ENCODE results near the gene GALC.
A peak's percentile ranks its signal among the peaks of the same experiment; 100 is the strongest.

The GALC gene

DNA sequence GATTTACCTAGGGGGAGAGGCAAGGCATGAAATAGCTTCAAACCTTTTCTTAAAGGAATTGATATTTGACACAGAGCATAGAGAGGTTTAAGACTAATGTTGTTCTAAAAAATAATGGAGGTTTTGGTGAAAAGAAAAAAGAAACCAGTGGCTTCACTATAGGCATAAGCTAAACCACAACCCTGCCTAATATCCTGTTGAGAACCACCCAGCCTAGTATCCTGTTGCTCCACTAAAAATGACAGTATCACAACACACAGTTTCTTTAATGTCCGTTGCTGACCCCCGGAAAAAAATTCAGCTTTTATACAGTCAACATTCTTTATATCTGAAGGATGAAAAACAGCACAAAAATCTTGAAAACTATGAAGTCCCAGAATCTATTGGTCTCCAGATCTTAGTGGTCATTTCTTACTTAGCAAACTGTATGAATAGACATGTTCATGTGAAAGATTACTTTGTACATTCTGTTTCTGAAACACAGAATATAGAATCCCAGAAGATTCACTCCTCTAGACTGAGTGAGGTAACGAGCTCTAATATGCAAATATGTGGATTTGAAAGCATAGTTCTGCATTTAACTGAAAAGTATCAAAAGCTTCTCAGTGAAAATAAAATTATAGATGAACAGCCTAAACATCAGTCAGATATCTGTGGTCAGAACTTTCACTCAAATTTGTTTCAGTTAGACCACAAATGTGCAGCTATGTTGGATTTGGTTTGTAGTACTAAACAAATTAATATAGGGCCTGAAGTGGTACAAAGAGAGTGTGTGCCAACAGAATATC, 40.5 kb downstream of the GALC start:
- no peak for DNase-seq

GRCh38 chr14:87944987-87945604, 47.9 kb downstream of the GALC start:
- no peak for DNase-seq

DNA sequence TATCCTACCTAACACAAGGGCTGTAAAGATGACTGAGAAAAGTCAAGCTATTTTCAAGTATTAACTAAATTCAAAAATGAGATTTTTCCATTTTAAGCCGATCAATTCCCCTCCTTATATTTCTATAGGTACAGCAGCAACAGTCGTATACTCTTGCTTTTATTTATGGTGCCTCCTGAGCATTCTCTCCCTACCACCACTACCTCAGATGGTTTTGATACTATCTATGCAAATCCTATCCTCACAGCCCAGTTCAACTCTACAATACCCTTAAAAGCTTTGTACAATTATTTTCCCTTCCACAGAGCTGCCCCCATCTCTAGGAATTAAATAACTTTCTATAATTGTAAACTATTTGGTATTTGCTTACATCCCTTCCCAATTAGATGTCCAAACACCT, 52.1 kb downstream of the GALC start:
- DNase-seq, result no peak

- DNase-seq, result no peak
Observed at GRCh38 chr14:87940382-87940781, 52.6 kb downstream of the GALC start.

GRCh38 chr14:87935886-87936285, 57.1 kb downstream of the GALC start:
- no peak for DNase-seq

DNA sequence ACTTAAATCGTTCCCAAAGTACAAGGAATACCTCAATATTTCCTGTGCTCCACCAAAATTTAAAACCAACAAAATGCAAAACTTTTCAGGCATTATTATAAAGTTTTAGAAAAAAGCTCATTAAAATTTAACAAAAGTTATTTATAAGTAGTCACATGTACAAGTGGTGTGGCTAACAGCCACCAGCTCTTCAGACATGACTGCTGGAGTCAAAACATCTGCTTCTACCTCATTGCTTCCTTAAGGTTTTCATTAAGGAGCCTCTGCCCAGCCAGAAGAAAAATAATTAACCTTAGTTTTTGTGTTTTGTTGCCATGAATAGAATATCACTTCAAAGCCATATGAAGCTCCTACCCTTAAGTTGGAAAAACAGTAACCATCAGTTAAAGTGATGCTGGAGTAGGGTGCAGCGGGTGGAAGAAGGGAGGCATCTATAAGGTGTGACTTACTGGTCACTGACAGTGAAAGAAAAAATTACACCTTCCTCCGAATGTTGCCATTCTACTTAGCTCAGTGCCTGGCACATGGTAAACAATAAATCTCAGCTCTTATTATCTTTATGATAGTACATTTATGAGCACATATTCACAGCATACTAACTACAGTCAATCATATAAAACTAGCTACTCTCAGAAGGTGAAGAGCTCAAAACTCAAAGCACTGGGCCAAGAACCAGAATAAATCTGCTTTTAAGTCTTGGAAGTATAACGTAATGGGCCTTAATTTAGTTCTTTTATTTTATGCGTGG, 57.7 kb downstream of the GALC start:
- no peak for DNase-seq

- DNase-seq, result no peak
Observed at GRCh38 chr14:87934185-87934584, 58.8 kb downstream of the GALC start.

GRCh38 chr14:87916886-87917275, 76.1 kb downstream of the GALC start:
- no peak for DNase-seq

- no peak for DNase-seq
Observed at GRCh38 chr14:87916103-87916885, 76.7 kb downstream of the GALC start.

DNA sequence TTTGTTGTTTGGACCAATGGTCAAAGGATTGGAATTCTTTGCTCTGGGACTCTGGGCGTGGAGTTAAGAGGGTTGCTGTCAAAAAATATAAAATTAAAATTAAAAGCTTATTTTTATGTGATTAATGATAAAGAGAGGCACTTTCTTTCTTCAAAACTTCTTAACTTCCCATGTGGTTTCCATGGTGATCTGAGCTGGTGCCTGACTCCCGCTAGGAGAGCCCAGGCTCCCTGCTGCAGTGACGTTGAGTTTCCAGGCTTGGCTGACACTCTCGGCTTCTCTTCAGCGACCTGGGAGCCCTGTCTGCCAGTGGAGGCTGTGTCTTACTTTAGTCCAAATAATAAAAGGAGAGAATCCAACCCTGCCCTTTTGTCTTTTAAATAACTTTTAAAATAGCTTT, 84.4 kb downstream of the GALC start:
- DNase-seq, result peak; percentile 71

DNA sequence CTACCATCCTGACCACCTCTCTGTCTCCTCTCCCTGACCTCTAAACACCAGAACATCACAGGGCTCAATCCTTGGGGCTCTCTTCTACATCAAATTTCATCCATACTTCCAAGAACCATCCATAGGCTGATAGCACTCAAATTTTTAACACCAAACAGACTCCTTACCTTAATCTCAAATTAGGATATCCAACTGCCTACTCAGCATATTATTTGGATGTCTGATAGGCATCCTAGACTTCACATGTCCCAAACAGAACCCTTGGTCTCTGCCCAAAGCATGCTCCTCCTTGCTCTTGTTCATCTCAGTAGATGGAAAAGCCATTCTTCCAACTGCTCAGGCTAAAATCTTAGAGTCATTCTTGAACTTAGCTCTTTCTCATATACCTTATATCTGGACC, 91.3 kb downstream of the GALC start:
- no peak for DNase-seq

DNA sequence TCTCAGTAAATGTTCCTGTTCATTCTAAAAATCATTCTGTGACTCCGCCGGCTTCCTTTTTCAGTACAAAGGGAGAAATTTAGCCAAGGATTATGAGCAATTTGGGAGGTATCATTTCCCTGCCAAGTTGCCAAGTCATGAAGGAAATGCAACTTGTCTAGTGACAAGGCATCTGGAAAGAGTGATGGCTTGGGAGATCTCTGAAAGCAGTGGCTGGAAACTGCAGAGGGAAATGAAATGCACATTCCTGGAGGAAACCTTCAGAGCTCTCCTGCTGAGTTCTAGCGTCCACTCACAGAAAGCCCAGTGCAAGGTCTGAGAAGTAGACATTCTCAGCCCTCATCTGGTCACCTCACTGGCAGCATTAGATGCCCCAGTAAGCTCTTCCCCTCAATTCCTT, 91.7 kb downstream of the GALC start:
- no peak for DNase-seq

GRCh38 chr14:87899228-87899627, 93.8 kb downstream of the GALC start:
- DNase-seq, result no peak

- DNase-seq, result no peak
Observed at GRCh38 chr14:87898301-87898700, 94.7 kb downstream of the GALC start.

GRCh38 chr14:87896393-87897380, 96.3 kb downstream of the GALC start:
- DNase-seq, result no peak

DNA sequence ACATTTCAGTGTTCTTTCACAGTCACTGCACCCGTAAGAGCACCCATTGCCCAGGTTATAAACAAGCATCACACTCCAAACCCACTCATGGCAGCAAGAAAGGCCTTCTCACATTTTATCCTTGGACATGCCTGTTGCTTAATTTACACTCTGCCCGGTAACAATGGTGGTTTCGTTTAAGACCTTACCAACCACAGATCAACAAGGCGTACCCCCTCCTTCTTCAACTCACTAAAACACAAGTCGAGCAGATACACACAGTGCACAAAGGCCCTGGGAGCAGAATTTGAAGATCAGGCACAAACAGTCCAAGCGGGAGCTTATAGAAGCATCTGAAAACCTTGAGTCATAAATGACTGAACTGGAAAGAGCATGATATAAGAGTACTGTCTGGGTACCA, 98.1 kb downstream of the GALC start:
- no peak for DNase-seq

DNA sequence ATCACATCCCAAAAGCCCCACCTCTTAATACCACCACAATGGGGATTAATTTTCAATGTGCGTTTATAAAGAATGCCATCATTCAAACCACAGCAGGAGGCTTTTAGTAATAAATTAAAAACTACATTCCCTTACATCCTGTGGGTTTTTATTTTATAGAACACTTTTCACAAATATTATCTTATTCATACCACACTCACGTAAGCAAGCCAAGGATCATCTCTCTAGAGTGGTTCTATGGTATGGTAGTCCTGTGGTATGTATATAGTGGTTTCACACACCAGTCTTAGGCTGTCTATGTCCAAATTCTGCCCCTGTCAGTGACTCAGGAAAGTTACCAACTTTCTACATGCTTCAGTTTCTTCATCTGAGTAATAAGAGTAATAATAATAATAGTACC, 100.2 kb downstream of the GALC start:
- DNase-seq, result no peak

- no peak for DNase-seq
Observed at GRCh38 chr14:87888136-87888999, 104.6 kb downstream of the GALC start.

- no peak for DNase-seq
Observed at GRCh38 chr14:87883750-87884149, 109.2 kb downstream of the GALC start.

Measured in femur (tissue), 1 donor.